ENCODE results near the gene TNFRSF13B.
"Not testable (repeated sequence)": the region's sequence is repeated elsewhere in the genome, so short reads cannot be mapped to it uniquely, and the experiment has no call there.

Gene TNFRSF13B

GRCh38 chr17:16906680-16907079, 65.2 kb downstream of the TNFRSF13B start:
- no peak for DNase-seq

- DNase-seq, result no peak
Measured at GRCh38 chr17:16905593-16906191, 66.2 kb downstream of the TNFRSF13B start.

GRCh38 chr17:16903070-16903469, 68.8 kb downstream of the TNFRSF13B start:
- DNase-seq, result not testable (repeated sequence)

GRCh38 chr17:16900288-16900882, 71.5 kb downstream of the TNFRSF13B start:
- no peak for DNase-seq

- not testable (repeated sequence) for DNase-seq
Measured at GRCh38 chr17:16897211-16897896, 74.6 kb downstream of the TNFRSF13B start.

- not testable (repeated sequence) for DNase-seq
Measured at GRCh38 chr17:16896235-16896634, 75.7 kb downstream of the TNFRSF13B start.

GRCh38 chr17:16893527-16893926, 78.4 kb downstream of the TNFRSF13B start:
- not testable (repeated sequence) for DNase-seq

- DNase-seq, result not testable (repeated sequence)
Measured at GRCh38 chr17:16892876-16893454, 79.0 kb downstream of the TNFRSF13B start.

- no peak for DNase-seq
Measured at GRCh38 chr17:16889088-16889465, 82.8 kb downstream of the TNFRSF13B start.
